Lung (tissue), 12 donors: ENCODE measurements around the gene ADCY5. TPM values are rescaled to one million over a fixed set of nuclear protein-coding genes. Genes with fewer than 3 reads are reported as not detected.

Experiments
- ATAC-seq: fragments of 200-7000 bp; cut with Tn5 transposase; one replicate; pipeline ENCODE4 v1.9.1; 2020; ENCODE audit warnings: moderate number of reproducible peaks; ENCODE audit not compliant: insufficient read depth, low FRiP score
- DNase-seq, 3 donors: peaks; one replicate each; pipeline ENCODE4 v3.0.0-alpha.2; 2013 to 2017
- H3K27ac ChIP-seq, 2 donors: one replicate each; pipeline ENCODE4 v1.5.1; 2013; ENCODE audit warnings: mild to moderate bottlenecking in 2 of 2, moderate library complexity in 2 of 2, control low read depth in 1 of 2, inconsistent platforms in 1 of 2, low read depth in 1 of 2, low read length in 1 of 2
- H3K27me3 ChIP-seq, 3 donors: one replicate each; pipeline ENCODE4 v1.5.1; 2013; ENCODE audit warnings: low read length in 2 of 3; ENCODE audit not compliant: control insufficient read depth in 3 of 3, insufficient read depth in 3 of 3
- H3K36me3 ChIP-seq, 4 donors: one replicate each; pipeline ENCODE4 v1.5.1; 2013; ENCODE audit warnings: low read length in 4 of 4, mild to moderate bottlenecking in 1 of 4, moderate library complexity in 1 of 4; ENCODE audit not compliant: control insufficient read depth in 4 of 4, insufficient read depth in 4 of 4
- H3K4me1 ChIP-seq, 5 donors: one replicate each; pipeline ENCODE4 v1.5.1; 2013; ENCODE audit warnings: low read length in 5 of 5, mild to moderate bottlenecking in 2 of 5, moderate library complexity in 1 of 5; ENCODE audit not compliant: control insufficient read depth in 5 of 5, insufficient read depth in 5 of 5
- H3K4me3 ChIP-seq: one replicate; pipeline ENCODE4 v1.5.1; 2013; ENCODE audit warnings: mild to moderate bottlenecking, control low read depth, moderate library complexity
- H3K9ac ChIP-seq, 2 donors: one replicate each; pipeline ENCODE4 v1.5.1; 2013; ENCODE audit warnings: low read length in 2 of 2, control low read depth in 1 of 2; ENCODE audit not compliant: insufficient read depth in 1 of 2
- H3K9me3 ChIP-seq, 4 donors: one replicate each; pipeline ENCODE4 v1.5.1; 2013; ENCODE audit warnings: low read length in 3 of 4, mild to moderate bottlenecking in 1 of 4, moderate library complexity in 1 of 4; ENCODE audit not compliant: control insufficient read depth in 4 of 4, insufficient read depth in 3 of 4
- CTCF ChIP-seq: IDR thresholded peaks from 2 replicates; pipeline ENCODE4 v1.5.1; 2012; ENCODE audit warnings: mild to moderate bottlenecking; ENCODE audit errors: control extremely low read depth, extremely low read depth
- WGBS, 2 donors: extraction: QIAGEN DNeasy Blood & Tissue Kit; methylation state at CpG; one replicate each; pipeline ENCODE4 v1.1.7; 2013; 5-methylcytosine and 5-hydroxymethylcytosine counted together
- polyA plus RNA-seq, 2 donors: library from polyadenylated mRNA; stranded (reverse); fragments of 200-250 nt; gene quantifications; one replicate each; pipeline ENCODE4 v1.2.1, GENCODE V29; 2013
- total RNA-seq, 2 donors: library from RNA; depleted of rRNA in 1 of 2; stranded (reverse); fragments of >200 nt in 1 of 2; gene quantifications; one replicate each; pipeline ENCODE4 v1.2.1, GENCODE V29; 2014 to 2021
- donor health status: control.
- donor health status: control.
- donor health status: Bipolar disorder and iron deficiency.
- donor health status: healthy.
- donor health status: DM: yes; HTN: yes; CAD: no.

ADCY5 gene
- total and polyA plus RNA-seq, 4 donors, result 1.2 to 8.4 (median 2.4) TPM

GRCh38 chr3:123336001-123336400 is 112.9 kb downstream of the ADCY5 start:
- Histone ChIP-seq H3K36me3 (no peaks in the 10 kb centered on the region), H3K4me1 (peaks cover 0 to 7% (median 4%) of the 10 kb centered on the region in 5 donors), H3K27me3 (no peaks in the 10 kb centered on the region), H3K9ac (no peak overlapping the region), H3K27ac (peak overlapping the region in 1 of 2 donors; percentile 76), H3K4me3 (no peak overlapping the region), H3K9me3 (no peaks in the 10 kb centered on the region)
- DNase-seq (no peak), ATAC-seq (no peak)
- no peak for TF ChIP-seq CTCF
- 73 to 95% methylated on average over 4 of the region's 4 CpGs for WGBS, 2 donors

- WGBS, 2 donors, result 59 to 73% methylated on average over 14 of the region's 14 CpGs
- H3K9ac ChIP-seq, result no peak overlapping the region
- no peaks in the 10 kb centered on the region for H3K9me3 ChIP-seq
- DNase-seq (no peak), ATAC-seq (no peak)
- no peaks in the 10 kb centered on the region for H3K27me3 ChIP-seq
- H3K4me3 ChIP-seq, result no peak overlapping the region
- H3K36me3 ChIP-seq, result no peaks in the 10 kb centered on the region
- no peak for TF ChIP-seq CTCF
- peak overlapping the region in 1 of 2 donors; percentile 76 for H3K27ac ChIP-seq
- peaks cover 0 to 7% (median 0%) of the 10 kb centered on the region in 5 donors for H3K4me1 ChIP-seq
These were observed 113.8 kb downstream of the ADCY5 start for GRCh38 chr3:123335007-123335670.

GRCh38 chr3:123334056-123334455 is 114.8 kb downstream of the ADCY5 start:
- ATAC-seq, result no peak
- H3K9me3 ChIP-seq, result no peaks in the 10 kb centered on the region
- DNase-seq, result no peak
- H3K27me3 ChIP-seq, result no peaks in the 10 kb centered on the region
- WGBS, 2 donors, result 93 to 97% methylated on average over 7 of the region's 7 CpGs
- TF ChIP-seq CTCF, result no peak
- H3K27ac ChIP-seq, result peak overlapping the region in 1 of 2 donors; percentile 70
- H3K4me3 ChIP-seq, result no peak overlapping the region
- H3K9ac ChIP-seq, result no peak overlapping the region
- no peaks in the 10 kb centered on the region for H3K36me3 ChIP-seq
- peaks cover 0 to 7% (median 0%) of the 10 kb centered on the region in 5 donors for H3K4me1 ChIP-seq

- H3K9me3 ChIP-seq, result no peaks in the 10 kb centered on the region
- no peak for ATAC-seq
- H3K27ac ChIP-seq, result peak overlapping the region in 1 of 2 donors; percentile 70
- no peaks in the 10 kb centered on the region for H3K27me3 ChIP-seq
- no peak overlapping the region for H3K9ac ChIP-seq
- no peaks in the 10 kb centered on the region for H3K36me3 ChIP-seq
- no peak overlapping the region for H3K4me3 ChIP-seq
- peaks cover 0 to 7% (median 0%) of the 10 kb centered on the region in 5 donors for H3K4me1 ChIP-seq
- no peak for DNase-seq
- TF ChIP-seq CTCF, result no peak
- WGBS, 2 donors, result 87% methylated on average over 10 of the region's 10 CpGs
These were observed 115.5 kb downstream of the ADCY5 start for GRCh38 chr3:123333401-123333800.
